Activated CD8-positive, alpha-beta T cell treated with anti-CD3 and anti-CD28 coated beads for 36 hours (primary cell): ENCODE measurements around the gene FKBP5. TPM values are rescaled to one million over a fixed set of nuclear protein-coding genes. Genes with fewer than 3 reads are reported as not detected.
"Not testable (repeated sequence)": the region's sequence is repeated elsewhere in the genome, so short reads cannot be mapped to it uniquely, and the experiment has no call there.

Experiments
- ATAC-seq: fragments of 200-7000 bp; cut with Tn5 transposase; one replicate; pipeline ENCODE4 v1.10.0; 2021; ENCODE audit warnings: mild to moderate bottlenecking, moderate library complexity
- CTCF ChIA-PET: fragments of 350-600 bp; sonication (Branson Sonifier 250); formaldehyde crosslinking; loops from one replicate; lab custom pipeline; 2021; ENCODE audit warnings: antibody characterized with exemption; lab: Charles Lee
- POLR2A ChIA-PET: fragments of 350-600 bp; sonication (Branson Sonifier 250); formaldehyde crosslinking; loops from one replicate; lab custom pipeline; 2021; ENCODE audit warnings: antibody characterized with exemption; lab: Charles Lee
- DNase-seq: peaks from one replicate; pipeline ENCODE4 v3.0.0-alpha.2; 2020
- H3K27ac Mint-ChIP-seq: one replicate; pipeline ENCODE4 v1.8.0; 2021; ENCODE audit warnings: mild to moderate bottlenecking, mixed read lengths
- H3K27me3 Mint-ChIP-seq: one replicate; pipeline ENCODE4 v1.8.0; 2021; ENCODE audit warnings: mixed read lengths
- H3K36me3 Mint-ChIP-seq: one replicate; pipeline ENCODE4 v1.8.0; 2021; ENCODE audit warnings: low read depth, mixed read lengths
- H3K4me1 Mint-ChIP-seq: one replicate; pipeline ENCODE4 v1.8.0; 2021; ENCODE audit warnings: low read depth, mixed read lengths
- H3K4me3 Mint-ChIP-seq: one replicate; pipeline ENCODE4 v1.8.0; 2021; ENCODE audit warnings: mild to moderate bottlenecking, moderate library complexity, mixed read lengths
- H3K9me3 Mint-ChIP-seq: one replicate; pipeline ENCODE4 v1.8.0; 2021; ENCODE audit warnings: mixed read lengths
- CTCF ChIP-seq: fragments of 200-600 bp; IDR thresholded peaks from one replicate; pipeline ENCODE4 v1.8.0; 2022; ENCODE audit warnings: antibody characterized with exemption, mild to moderate bottlenecking
- intact Hi-C: fragments of 100-400 bp; cut with micrococcal nuclease; formaldehyde crosslinking; loops from one replicate; pipeline ENCODE4 v1.10.0; 2022
- total RNA-seq, 2 experiments: library from RNA; stranded (reverse); gene quantifications; one replicate each; pipeline ENCODE4 v1.2.3, GENCODE V29; 2021

Gene FKBP5
- total RNA-seq, 2 experiments from 2014 or later, result 90.6 to 93.4 TPM

- ATAC-seq, result no peak
- CTCF ChIA-PET, result interaction anchor here (0.9 to 9.6 kb wide), 27 partner anchors 11 to 286 kb away, joined by 3 to 272 read pairs (median 14); no protein-coding TSS in a partner anchor
- intact Hi-C loops, result no loop called here
- Mint-ChIP-seq H3K27me3 (no peaks in the 10 kb centered on the region), H3K4me3 (no peak overlapping the region), H3K9me3 (no peaks in the 10 kb centered on the region), H3K27ac (no peak overlapping the region), H3K36me3 (no peaks in the 10 kb centered on the region), H3K4me1 (peaks cover 54% of the 10 kb centered on the region)
- POLR2A ChIA-PET, result interaction anchor here (1.2 to 1.6 kb wide), 2 partner anchors 111 to 148 kb away, joined by 4 to 5 read pairs; no protein-coding TSS in a partner anchor
- DNase-seq, result no peak
- no peak for TF ChIP-seq CTCF
Measured at GRCh38 chr6:35735452-35735851, 46.7 kb upstream of the FKBP5 start.

GRCh38 chr6:35734319-35734718 lies 45.6 kb upstream of the FKBP5 start:
- intact Hi-C loops, H3K36me3 Mint-ChIP-seq, H3K9me3 Mint-ChIP-seq, H3K27me3 Mint-ChIP-seq, ATAC-seq, H3K27ac Mint-ChIP-seq, H3K4me3 Mint-ChIP-seq, DNase-seq: not testable (repeated sequence)
- ChIA-PET POLR2A (interaction anchor here (0.6 to 4.8 kb wide), 4 partner anchors 47 to 143 kb away, joined by 3 to 30 read pairs (median 7); partner anchors contain the start of gene FKBP5), CTCF (interaction anchor here (0.7 to 9.6 kb wide), 16 partner anchors 47 to 212 kb away, joined by 3 to 236 read pairs (median 4); no protein-coding TSS in a partner anchor)
- peaks cover 65% of the 10 kb centered on the region for H3K4me1 Mint-ChIP-seq

- ChIA-PET CTCF (interaction anchor here (0.5 to 9.6 kb wide), 19 partner anchors 33 to 377 kb away, joined by 3 to 236 read pairs (median 4); partner anchors contain the start of gene TEAD3), POLR2A (interaction anchor here (0.8 to 4.8 kb wide), 4 partner anchors 46 to 142 kb away, joined by 3 to 30 read pairs (median 8); partner anchors contain the start of gene FKBP5)
- Mint-ChIP-seq H3K4me1 (peaks cover 70% of the 10 kb centered on the region), H3K4me3 (no peak overlapping the region), H3K27ac (peak overlapping the region; percentile 49), H3K27me3 (no peaks in the 10 kb centered on the region), H3K36me3 (no peaks in the 10 kb centered on the region), H3K9me3 (no peaks in the 10 kb centered on the region)
- intact Hi-C loops, result loop anchor here (2.0 kb wide), 1 partner anchor 45 kb away; the partner anchor contains the start of gene FKBP5
- ATAC-seq, result no peak
- DNase-seq, result no peak
- no peak for TF ChIP-seq CTCF
Measured at GRCh38 chr6:35733633-35734032, 44.9 kb upstream of the FKBP5 start.

- intact Hi-C loops, result loop anchor here (2.0 kb wide), 1 partner anchor 43 kb away; the partner anchor contains the start of gene FKBP5
- Mint-ChIP-seq H3K27me3 (no peaks in the 10 kb centered on the region), H3K27ac (peak overlapping the region; percentile 94), H3K4me1 (peaks cover 74% of the 10 kb centered on the region), H3K4me3 (peak overlapping the region; percentile 81), H3K9me3 (no peaks in the 10 kb centered on the region), H3K36me3 (no peaks in the 10 kb centered on the region)
- ChIA-PET POLR2A (interaction anchor here (0.7 to 8.1 kb wide), 17 partner anchors 17 to 161 kb away, joined by 3 to 95 read pairs (median 5); partner anchors contain the start of gene FKBP5), CTCF (interaction anchor here (0.9 to 9.6 kb wide), 17 partner anchors 7 to 434 kb away, joined by 3 to 236 read pairs (median 4); partner anchors contain the start of genes DEF6 and TEAD3)
- ATAC-seq (peak; percentile 60), DNase-seq (peak; percentile 98)
- no peak for TF ChIP-seq CTCF
Measured at GRCh38 chr6:35731736-35732532, 43.2 kb upstream of the FKBP5 start.

- ChIA-PET POLR2A (interaction anchor here (1.4 to 8.1 kb wide), 9 partner anchors 16 to 160 kb away, joined by 3 to 95 read pairs (median 6); partner anchors contain the start of gene FKBP5), CTCF (interaction anchor here (1.0 to 3.5 kb wide), 8 partner anchors 11 to 434 kb away, joined by 3 to 20 read pairs (median 4); partner anchors contain the start of gene DEF6)
- H3K27me3 Mint-ChIP-seq, result no peaks in the 10 kb centered on the region
- ATAC-seq (peak; percentile 60), DNase-seq (peak; percentile 99)
- H3K9me3 Mint-ChIP-seq, result no peaks in the 10 kb centered on the region
- intact Hi-C loops, result no loop called here
- peak overlapping the region; percentile 94 for H3K27ac Mint-ChIP-seq
- no peak for TF ChIP-seq CTCF
- peak overlapping the region; percentile 81 for H3K4me3 Mint-ChIP-seq
- H3K36me3 Mint-ChIP-seq, result no peaks in the 10 kb centered on the region
- H3K4me1 Mint-ChIP-seq, result peaks cover 76% of the 10 kb centered on the region
Measured at GRCh38 chr6:35731414-35731735, 42.7 kb upstream of the FKBP5 start.
